GM21786 (cell line): Measurements from ENCODE around the gene CD276.
"Not testable (repeated sequence)": the region's sequence is repeated elsewhere in the genome, so short reads cannot be mapped to it uniquely, and the experiment has no call there.

Experiments used
- ATAC-seq: cut with Tn5 transposase; IDR thresholded peaks from one replicate; pipeline ENCODE4 v1.9.1; 2021; ENCODE audit not compliant: unreplicated experiment

CD276 gene

GRCh38 chr15:73709686-73710085 is 25.5 kb downstream of the CD276 start:
- ATAC-seq: no peak

GRCh38 chr15:73710321-73710720 is 26.1 kb downstream of the CD276 start:
- no peak for ATAC-seq

DNA sequence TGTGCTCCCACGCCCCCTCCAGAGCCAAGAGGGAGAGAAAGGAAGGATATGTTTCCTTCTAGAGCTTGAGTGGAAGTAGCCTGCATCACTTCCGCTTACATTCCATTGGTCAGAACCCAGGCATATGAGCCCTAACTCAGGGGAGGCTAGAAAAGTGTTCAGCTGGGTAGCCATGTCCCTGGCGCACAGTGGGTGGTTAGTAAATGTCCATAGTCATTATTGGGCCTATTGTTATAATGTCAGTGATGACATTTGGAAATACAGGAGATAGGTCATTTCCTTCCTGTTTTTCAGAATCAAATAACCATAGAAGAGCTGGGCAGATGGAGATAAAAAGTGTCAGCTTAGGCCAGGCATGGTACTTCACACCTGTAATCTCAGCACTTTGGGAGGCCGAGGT is 27.3 kb downstream of the CD276 start:
- ATAC-seq: no peak

DNA sequence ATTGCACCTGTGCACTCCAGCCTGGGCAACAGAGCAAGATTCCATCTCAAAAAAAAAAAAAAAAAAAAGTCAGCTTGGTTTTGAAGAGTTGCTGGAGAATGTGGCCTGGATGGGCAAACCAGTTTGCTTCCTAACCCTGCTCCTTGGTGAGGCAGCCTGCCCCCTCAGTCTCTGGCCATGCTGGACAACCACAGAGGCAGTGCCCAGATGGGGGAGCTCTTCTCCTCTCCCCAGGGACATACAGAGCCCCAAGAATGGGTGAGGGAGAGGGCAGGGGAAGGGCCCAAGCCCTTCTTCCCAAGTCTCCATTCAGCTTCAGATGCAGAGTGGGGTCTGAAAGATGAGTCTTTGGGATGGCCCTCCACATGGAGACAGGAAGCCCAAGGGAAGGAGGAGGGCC is 27.9 kb downstream of the CD276 start:
- ATAC-seq: no peak

GRCh38 chr15:73714695-73715301 is 30.6 kb downstream of the CD276 start:
- ATAC-seq: no peak

GRCh38 chr15:73715417-73715816 is 31.2 kb downstream of the CD276 start:
- no peak for ATAC-seq

DNA sequence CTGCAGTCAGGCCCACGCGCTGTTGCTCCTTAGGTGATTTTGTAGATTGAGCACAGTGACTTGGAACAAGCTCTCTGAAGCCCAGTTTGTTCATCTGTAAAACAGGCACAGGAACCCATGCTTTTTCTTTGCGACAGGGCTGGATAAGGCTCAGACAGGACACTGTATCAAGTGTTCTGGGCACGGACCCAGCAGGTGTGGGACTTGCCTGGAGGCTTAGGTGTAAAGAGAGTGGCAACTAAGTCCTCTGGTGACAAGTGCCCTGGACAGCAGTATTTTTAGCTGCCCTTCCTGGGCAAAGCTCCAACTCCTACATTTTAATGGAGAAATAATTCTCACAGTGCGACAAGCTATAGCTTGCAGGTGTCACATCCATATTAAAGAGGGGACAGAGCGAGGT is 32.2 kb downstream of the CD276 start:
- no peak for ATAC-seq

- no peak for ATAC-seq
Measured at GRCh38 chr15:73717206-73717605, 33.0 kb downstream of the CD276 start.

GRCh38 chr15:73717802-73718201 is 33.6 kb downstream of the CD276 start:
- ATAC-seq: no peak

DNA sequence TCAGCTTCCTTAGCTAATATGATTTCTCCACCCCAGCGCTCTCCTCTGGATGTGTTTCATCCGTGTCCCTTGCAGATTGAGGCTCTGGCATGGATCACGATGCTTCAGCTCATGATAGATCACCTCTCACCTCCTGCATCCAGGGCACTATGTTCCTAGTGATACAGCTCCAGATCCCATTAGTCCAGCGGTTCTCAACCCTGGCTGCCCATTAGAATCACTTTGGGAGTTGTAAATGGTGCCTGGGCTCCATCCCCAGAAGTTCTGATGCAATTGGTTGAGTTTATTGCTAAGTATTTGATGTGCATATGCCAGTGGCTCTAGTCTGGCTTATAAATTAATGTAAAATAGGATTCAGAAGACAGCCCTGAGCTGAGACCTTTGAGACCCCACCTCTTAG is 34.5 kb downstream of the CD276 start:
- no peak for ATAC-seq

DNA sequence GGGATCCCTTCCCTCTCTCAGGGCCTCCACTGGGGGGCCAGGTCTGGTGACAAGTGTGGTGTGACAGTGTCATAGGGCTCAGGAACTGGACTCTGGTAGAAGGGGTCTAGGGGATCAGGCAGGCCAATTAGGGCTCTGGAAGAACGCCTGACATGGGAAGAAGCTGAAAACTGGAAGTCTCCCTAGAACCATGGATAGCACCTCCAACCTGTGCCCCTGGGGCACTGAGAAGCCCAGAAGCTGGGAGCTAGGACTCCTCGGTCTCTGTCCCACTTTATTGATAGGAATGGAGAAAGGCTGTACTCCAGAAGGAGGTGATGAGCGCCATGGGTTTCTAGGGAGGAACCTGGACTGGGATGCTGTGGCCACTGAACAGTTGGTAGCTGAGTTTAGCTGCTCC is 38.2 kb downstream of the CD276 start:
- ATAC-seq: no peak

DNA sequence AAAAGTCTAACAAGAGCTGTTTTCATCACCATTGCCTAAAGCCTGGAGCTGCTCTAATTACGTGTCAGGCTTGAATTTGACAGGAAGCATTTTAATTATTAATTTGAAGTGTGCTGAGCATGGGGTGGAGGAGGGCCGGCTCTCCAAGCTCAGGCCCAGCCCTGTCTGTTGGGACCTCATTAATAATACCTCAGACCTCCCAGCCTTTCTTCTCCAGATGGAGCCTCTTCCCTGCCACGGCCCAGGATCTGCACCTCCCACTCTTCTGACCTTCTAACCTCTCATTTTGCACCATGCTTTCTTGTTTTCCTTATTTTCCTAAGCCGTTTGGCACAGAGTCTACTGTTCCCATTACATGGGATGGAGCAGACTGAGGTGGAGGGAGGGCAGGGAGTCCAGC is 39.0 kb downstream of the CD276 start:
- no peak for ATAC-seq

- ATAC-seq: no peak
Measured at GRCh38 chr15:73724212-73724611, 40.0 kb downstream of the CD276 start.

GRCh38 chr15:73727330-73727976 is 43.3 kb downstream of the CD276 start:
- ATAC-seq: no peak

DNA sequence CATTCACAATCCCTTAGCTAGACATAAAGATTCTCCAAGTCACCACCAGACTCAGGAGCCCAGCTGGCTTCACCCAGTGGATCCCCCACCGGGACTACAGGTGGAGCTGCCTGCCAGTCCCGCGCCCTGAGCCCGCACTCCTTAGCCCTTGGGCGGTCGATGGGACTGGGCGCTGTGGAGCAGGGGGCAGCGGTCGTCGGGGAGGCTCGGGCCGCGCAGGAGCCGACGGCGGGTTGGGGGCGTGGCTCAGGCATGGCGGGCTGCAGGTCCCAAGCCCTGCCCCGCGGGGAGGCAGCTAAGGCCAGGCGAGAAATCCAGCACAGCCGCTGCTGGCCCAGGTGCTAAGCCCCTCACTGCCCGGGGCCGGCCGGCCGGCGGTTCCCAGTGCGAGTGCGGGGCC is 47.9 kb downstream of the CD276 start:
- not testable (repeated sequence) for ATAC-seq

- ATAC-seq: no peak
Measured at GRCh38 chr15:73732930-73733329, 48.7 kb downstream of the CD276 start.

- no peak for ATAC-seq
Measured at GRCh38 chr15:73737535-73737934, 53.4 kb downstream of the CD276 start.

GRCh38 chr15:73740152-73741048 is 56.2 kb downstream of the CD276 start:
- no peak for ATAC-seq

DNA sequence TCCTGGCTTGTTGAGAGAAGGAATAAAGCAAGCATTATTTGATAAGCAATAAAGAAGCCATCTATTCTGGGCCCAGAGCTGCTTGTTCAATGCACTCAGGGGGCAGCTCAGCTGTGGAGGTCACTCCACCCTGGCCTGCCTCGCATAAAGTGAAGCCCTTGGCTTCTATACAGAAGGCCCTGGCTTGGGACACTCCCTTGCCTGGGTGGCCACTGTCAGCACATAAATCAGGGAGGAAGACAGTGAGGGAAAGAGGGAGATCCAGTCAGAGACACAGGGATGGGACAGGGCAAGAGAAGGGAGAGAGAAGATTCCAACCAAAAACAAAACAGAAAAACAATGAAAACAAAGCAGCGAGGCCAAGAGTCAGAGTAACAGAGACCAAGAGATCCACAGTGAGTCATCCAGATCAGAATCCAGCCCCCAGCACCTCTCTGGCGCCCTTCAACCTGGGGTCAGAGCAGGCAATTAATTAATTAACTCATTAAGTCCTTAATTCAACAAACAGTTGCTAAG is 57.2 kb downstream of the CD276 start:
- no peak for ATAC-seq

DNA sequence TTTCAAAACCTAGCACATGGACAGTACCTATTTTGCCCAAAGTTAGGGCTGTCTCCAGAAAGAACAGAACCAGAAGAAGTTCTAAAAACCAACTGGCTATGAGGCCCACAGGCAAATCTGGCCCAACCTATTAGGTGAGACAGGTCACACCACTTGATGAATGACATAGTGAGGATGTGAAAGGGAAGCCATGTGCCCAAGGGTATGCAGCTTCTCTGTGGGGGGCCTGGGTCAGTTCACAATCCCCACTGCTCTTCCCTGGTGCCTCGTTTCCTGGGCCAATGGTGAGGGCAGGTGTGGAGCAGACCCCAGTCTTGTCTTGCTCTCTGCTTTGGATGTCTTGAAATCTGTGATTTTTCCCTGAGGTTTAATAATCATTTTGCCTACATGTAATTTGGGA is 60.1 kb downstream of the CD276 start:
- ATAC-seq: no peak

DNA sequence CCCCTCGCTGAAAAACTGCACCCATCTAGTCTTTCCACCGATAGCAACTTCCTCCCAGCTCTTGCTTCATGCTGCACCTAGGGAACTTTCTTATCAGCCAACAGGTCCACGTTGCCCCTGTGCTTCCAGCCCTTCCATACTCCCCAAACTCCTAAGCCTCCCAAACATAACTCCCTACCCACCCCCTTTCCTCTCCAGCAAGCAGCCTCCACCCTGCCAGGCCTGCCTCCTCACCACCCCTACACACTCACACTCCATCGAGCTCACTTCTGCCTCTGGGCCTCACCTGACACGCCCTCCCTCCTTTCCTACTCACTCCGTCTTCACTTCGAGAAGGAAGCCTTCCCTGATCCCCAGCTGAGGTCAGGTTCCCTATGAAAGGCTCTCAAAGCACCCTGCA is 60.9 kb downstream of the CD276 start:
- no peak for ATAC-seq

DNA sequence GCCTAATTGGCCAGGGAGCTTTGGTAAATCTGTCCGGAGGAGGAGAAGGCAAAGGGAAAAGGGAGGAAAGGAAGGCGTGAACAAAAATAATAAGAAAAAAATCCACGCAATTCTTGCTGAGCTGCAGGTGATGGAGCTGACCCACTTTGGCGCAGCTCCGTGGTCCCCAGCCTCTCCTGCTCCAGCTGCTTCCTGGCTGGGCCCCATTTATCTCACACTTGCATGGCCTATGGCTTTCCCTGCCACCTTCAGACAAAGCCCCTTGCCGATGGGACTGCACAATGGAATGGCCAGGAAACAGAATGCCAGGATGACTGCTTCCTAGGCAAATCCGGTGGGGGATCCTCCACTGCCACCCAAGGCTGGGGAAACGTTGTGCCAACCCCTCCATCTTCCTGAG is 62.1 kb downstream of the CD276 start:
- ATAC-seq: no peak
